GM19372 (cell line): ENCODE data around the gene RBM33.
"Not testable (repeated sequence)": the region's sequence is repeated elsewhere in the genome, so short reads cannot be mapped to it uniquely, and the experiment has no call there.

Source experiments
- ATAC-seq: cut with Tn5 transposase; IDR thresholded peaks from one replicate; pipeline ENCODE4 v1.9.1; 2021; ENCODE audit warnings: mild to moderate bottlenecking, low read depth, moderate library complexity; ENCODE audit not compliant: unreplicated experiment

RBM33 gene

GRCh38 chr7:155685791-155686160, 41.3 kb downstream of the RBM33 start:
- peak; percentile 17 for ATAC-seq

- not testable (repeated sequence) for ATAC-seq
Observed at GRCh38 chr7:155686620-155687324, 42.3 kb downstream of the RBM33 start.

- ATAC-seq = not testable (repeated sequence)
Observed at GRCh38 chr7:155688237-155688636, 43.8 kb downstream of the RBM33 start.

- not testable (repeated sequence) for ATAC-seq
Observed at GRCh38 chr7:155690655-155691054, 46.2 kb downstream of the RBM33 start.

DNA sequence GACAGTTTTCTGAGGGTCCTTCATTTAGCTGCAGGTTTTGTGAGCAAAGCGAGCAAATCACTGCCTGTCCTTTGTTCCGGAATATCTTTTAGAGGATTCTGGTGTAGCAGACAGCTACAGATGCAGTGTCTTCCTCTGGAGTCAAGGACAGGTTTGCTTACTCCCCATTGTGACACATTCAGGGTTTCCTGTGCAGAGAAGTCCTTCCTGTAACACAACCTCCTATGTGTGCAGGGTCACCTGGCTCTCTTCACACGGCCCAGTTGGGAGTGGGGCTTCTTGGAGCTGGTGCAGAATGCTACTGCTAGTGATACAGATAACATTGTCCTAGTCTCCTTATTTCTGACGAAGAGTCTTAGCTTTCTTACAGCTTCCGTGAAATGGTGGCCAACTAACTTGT, 47.9 kb downstream of the RBM33 start:
- ATAC-seq = no peak

- no peak for ATAC-seq
Observed at GRCh38 chr7:155693826-155694225, 49.4 kb downstream of the RBM33 start.

- no peak for ATAC-seq
Observed at GRCh38 chr7:155694851-155695250, 50.4 kb downstream of the RBM33 start.

- no peak for ATAC-seq
Observed at GRCh38 chr7:155696747-155697146, 52.3 kb downstream of the RBM33 start.

GRCh38 chr7:155698633-155699032, 54.2 kb downstream of the RBM33 start:
- no peak for ATAC-seq

DNA sequence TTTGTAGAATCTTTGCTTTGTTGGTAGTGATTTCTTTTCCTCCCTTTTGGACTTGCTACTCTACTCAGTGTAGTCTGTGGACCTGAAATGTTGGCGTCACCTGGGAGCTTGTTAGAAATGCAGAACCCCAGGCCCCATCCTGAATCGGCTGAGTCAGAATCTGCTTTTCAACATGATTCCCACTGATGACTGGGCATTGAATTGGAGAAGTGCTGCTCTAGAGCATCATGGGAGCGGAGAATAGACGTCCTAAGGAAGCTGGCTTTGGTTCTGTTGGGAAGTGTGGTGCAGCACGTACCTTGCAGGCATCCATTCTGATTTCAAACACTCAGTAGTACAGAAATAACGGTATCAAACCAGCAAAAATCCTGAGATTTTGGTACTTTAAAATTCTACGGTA, 54.7 kb downstream of the RBM33 start:
- no peak for ATAC-seq

DNA sequence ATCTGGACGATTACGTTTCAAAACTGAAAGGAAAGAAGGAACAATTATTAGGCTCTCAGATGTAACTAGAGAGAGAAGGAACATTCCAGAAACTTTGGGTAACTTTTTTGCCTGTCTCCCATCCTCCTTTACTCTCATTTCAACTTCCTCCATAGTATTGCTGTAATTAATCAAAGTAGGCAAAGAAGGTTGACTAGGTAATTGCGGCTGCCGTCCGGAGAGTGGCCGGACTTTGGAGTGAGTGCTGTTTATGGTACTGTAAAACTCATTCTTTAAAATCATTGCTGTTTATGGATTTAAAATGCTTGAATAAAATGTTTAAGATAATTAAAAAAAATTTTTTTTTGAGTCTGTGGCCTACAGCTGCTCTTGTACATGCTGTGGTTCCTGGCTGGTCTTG, 56.4 kb downstream of the RBM33 start:
- no peak for ATAC-seq

DNA sequence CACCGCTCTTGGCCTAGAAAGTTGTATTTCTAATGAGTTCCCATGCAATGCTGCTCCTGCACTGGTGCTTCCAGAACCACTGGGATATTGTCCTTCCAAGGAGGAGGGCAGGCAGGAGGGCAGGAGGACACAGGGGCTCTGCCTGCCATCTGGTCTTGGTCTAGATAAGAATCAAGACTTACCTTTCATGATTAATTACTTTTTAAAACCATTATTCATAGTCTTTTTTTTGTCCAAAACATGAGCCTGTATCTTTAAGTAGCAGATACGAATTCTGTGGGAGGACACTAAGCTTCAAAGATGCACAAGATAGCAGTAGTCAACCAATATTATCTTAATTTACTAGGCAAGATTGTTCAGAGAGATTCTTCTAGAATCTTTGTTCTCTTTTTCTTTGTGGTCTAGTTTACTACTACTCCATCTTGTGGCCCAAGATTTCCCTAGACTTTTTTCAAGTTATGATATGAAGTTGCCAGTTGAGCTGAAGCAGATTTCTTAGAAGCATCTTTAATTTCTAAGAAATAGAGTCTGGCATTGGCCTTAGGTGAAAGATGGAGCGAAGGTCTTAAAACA, 57.6 kb downstream of the RBM33 start:
- no peak for ATAC-seq

DNA sequence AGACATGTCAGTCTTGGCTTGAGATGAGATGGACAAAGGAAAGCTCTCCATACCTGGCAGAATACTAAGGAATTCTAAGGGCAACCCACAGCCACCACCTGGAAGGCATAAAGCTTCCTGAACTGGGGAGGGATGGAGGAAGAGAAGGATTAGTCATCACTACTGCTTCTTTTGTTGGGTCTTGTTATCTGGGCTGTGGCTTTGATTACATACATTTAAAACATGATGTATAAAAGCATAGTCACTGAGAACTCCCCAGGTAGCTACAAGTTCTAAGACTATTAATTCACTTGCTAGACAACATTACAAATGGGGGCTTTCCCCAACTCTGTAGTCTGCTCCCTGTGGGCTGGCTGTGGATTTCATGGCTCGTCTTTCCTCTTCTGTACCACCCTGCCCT, 58.2 kb downstream of the RBM33 start:
- no peak for ATAC-seq

GRCh38 chr7:155705623-155706360, 61.3 kb downstream of the RBM33 start:
- no peak for ATAC-seq

GRCh38 chr7:155706376-155706775, 61.9 kb downstream of the RBM33 start:
- no peak for ATAC-seq

DNA sequence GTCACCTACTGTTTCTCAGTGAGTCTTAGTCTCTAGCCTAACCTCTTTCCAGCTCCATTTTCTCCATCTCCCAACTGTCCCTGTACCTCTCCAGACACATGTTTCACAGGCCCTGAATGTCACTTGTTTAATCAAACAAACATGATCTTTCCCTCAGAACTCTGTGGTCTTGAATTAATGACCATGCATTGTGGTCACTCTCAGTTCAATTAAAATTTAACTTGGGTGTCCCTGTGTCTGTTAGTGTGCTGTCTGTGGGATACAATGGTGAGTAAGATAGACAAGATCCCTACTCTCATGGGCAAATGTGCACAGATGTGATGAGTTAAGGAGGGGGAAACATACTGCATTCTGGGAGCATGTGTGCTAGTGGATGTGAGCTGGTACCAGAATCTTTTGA, 65.0 kb downstream of the RBM33 start:
- ATAC-seq = peak; percentile 61

GRCh38 chr7:155710031-155710430, 65.6 kb downstream of the RBM33 start:
- no peak for ATAC-seq

GRCh38 chr7:155710530-155710929, 66.1 kb downstream of the RBM33 start:
- ATAC-seq = no peak

DNA sequence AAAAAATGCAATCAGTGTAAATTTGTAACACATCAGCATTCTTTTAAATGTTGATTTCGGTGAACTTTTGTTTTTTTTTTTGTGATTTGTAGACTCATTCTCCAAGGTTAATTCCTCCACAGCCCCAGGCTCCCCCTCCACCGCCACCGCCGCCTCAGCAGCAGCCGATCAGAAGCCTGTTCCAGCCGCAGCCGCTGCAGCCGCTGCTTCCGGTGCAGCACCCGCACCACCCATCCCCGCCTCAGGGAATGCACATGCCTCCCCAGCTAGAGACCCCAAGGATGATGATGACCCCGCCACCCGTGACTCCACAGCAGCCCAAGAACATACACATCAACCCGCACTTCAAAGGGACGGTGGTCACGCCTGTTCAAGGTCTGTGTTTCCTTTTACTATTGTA, 66.6 kb downstream of the RBM33 start:
- ATAC-seq = no peak

DNA sequence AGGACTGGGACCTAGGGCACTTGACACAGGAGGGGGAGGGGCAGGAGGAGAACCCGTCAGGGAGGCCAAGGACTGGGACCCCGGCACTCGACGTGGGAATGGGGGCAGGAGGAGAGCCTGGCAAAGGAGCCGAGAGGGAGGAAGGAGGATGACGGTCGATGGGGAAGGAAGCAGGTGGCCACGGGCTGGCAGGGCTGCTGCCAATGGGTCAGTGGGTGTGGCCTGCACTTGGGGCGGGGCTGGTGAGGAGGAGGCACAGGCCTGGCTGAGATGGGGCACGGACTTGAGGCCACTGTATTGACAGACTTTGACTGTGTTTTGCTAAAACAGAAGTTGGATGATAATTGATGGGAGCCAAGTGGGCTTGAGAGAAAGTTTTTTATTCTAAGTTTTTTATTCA, 68.9 kb downstream of the RBM33 start:
- ATAC-seq = no peak

DNA sequence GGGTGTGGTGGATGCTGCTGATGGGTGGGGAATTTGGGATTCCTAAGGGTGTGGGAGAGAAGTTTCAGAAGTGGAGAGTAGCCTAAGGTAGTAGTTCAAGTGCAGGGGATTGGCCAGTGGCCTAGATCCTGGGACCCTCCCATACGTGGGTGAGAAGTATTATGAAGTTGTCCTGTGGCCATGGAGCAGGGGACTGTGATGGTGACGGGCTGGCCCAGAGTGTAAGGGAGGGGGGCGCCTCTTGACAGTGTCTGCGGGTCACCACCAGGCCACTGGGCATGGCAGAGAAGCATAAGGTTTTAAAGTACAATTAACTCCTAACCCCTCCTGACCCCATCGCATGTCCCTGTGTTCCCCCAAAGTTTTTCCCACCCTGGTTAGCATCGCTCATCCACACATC, 70.2 kb downstream of the RBM33 start:
- ATAC-seq = no peak
